ENCODE measurements around the gene ALAS1.
A peak's percentile ranks its signal among the peaks of the same experiment; 100 is the strongest.
"Not testable (repeated sequence)": the region's sequence is repeated elsewhere in the genome, so short reads cannot be mapped to it uniquely, and the experiment has no call there.

ALAS1 gene

GRCh38 chr3:52167240-52167639 lies 30.7 kb upstream of the ALAS1 start:
- DNase-seq (ENCODE audit: low read depth, low spot score): no peak
- ChIA-PET POLR2A (no interaction called here), CTCF (interaction anchor here (1.1 to 1.6 kb wide), 3 partner anchors 53 to 166 kb away, joined by 3 to 6 read pairs (median 5); no protein-coding TSS in a partner anchor)
- TF ChIP-seq CTCF (IDR thresholded peaks at IDR 0.05; ENCODE audit: insufficient read depth, low read length, missing control alignments): no peak
- H3K4me3 ChIP-seq (ENCODE audit: low read depth, low read length): no peak overlapping the region

- ChIA-PET CTCF (interaction anchor here (0.7 to 1.9 kb wide), 2 partner anchors 10 to 165 kb away, joined by 3 to 5 read pairs; no protein-coding TSS in a partner anchor), POLR2A (interaction anchor here (0.9 kb wide), 1 partner anchor 15 kb away, joined by 3 read pairs; no protein-coding TSS in a partner anchor)
These were observed 27.7 kb upstream of the ALAS1 start for GRCh38 chr3:52170217-52170616.

DNA sequence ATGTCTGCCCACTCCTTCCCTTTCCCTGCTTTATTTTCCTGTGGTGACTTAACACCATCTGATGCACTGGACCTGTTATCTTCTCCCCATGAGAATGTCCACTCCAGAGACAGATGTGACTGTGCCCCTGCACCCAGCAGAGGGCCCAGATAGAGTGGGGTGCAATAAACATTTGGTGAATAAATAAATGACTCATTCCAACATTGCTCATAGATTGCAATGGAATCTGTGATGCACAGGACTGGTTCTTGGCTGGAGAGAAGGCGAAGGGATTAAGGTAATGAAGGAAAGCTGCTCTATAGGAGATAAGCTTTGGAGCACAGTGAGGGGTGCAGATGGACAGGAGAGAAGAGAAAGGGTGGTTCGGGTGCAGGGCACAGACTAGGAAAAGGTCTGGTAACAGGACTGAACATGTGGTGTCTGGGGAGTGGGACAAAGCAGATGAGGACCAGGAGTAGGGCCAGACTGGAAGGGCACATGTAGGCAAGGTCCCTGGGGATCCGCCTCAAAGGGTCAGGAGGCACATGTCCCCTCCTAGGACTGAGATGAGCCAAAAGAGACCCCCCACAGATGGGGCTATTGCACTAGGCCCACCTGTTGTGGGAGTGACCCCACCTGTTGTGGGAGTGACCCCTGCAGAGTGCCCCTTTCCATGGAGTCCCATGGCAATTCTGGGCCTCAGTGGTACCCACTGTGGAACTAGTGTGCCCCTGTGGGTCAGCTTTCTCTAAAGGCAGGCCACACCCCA lies 26.3 kb upstream of the ALAS1 start:
- H3K4me3 ChIP-seq (ENCODE audit: low read depth, low read length): no peak overlapping the region
- POLR2A ChIA-PET: no interaction called here
- DNase-seq (ENCODE audit: low read depth, low spot score): peak; percentile 28
- CTCF ChIA-PET: interaction anchor here (1.1 to 1.9 kb wide), 4 partner anchors 9 to 171 kb away, joined by 3 to 7 read pairs (median 5); no protein-coding TSS in a partner anchor
- TF ChIP-seq CTCF (IDR thresholded peaks at IDR 0.05; ENCODE audit: insufficient read depth, low read length, missing control alignments): no peak

More at GRCh38 chr3:52170217-52170616, 27.7 kb upstream of the ALAS1 start:
- not testable (repeated sequence) for H3K4me3 ChIP-seq (ENCODE audit: low read depth, low read length); DNase-seq (ENCODE audit: low read depth, low spot score)

DNA sequence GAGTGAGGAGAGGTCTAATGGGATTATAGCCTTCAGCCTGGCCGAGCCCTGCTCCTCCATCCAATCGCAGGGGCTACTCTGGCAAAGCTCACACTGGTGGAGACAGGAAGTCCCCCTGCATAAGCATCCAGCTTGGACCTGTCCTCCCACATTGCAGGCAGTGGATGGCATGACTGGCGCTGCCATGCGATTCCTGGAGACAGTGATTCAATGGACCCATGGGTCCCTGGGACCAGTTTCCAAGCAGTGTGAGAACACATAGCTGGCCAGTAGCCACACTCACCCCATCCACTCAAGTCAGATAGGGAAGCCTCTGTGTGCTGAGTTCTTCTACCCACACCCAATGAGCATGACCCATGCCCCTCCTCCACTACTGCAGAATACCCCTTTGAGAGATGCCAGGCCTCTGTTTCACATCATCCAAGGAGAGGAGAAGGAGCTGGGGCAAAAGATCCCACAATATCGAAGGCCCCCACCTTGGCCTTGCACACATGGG lies 25.6 kb upstream of the ALAS1 start:
- no peak overlapping the region for H3K4me3 ChIP-seq (ENCODE audit: low read depth, low read length)
- POLR2A ChIA-PET: no interaction called here
- CTCF ChIA-PET: interaction anchor here (0.9 to 1.5 kb wide), 2 partner anchors 168 to 171 kb away, joined by 3 read pairs; no protein-coding TSS in a partner anchor
- DNase-seq (ENCODE audit: low read depth, low spot score): no peak
- TF ChIP-seq CTCF (IDR thresholded peaks at IDR 0.05; ENCODE audit: insufficient read depth, low read length, missing control alignments): no peak

DNA sequence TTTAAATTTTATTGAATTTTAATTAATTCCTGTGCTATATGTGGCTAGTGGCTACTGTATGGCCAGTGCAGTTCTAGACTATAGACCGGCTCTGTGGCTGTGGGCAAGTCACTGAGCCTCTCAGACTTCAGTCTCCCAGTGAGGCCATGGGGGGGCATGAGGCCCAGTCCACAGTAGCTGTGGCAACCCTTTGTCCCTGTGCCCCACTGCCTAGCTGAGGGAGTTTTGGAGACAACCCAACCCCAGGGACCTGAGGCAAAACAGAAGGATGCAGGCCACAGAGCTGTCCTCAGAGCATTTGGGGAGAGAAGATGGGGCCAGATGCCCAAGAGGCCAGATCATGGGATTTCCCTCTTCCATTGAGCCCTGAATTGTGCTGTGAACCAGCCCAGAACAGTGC lies 24.9 kb upstream of the ALAS1 start:
- TF ChIP-seq CTCF (IDR thresholded peaks at IDR 0.05; ENCODE audit: insufficient read depth, low read length, missing control alignments): no peak
- H3K4me3 ChIP-seq (ENCODE audit: low read depth, low read length): no peak overlapping the region
- POLR2A ChIA-PET: no interaction called here
- CTCF ChIA-PET: interaction anchor here (0.9 kb wide), 1 partner anchor 169 kb away, joined by 3 read pairs; no protein-coding TSS in a partner anchor
- DNase-seq (ENCODE audit: low read depth, low spot score): no peak

GRCh38 chr3:52174896-52175295 lies 23.1 kb upstream of the ALAS1 start:
- CTCF ChIA-PET: interaction anchor here (1.1 to 1.6 kb wide), 3 partner anchors 10 to 164 kb away, joined by 3 to 6 read pairs (median 3); no protein-coding TSS in a partner anchor
- POLR2A ChIA-PET: no interaction called here

More at GRCh38 chr3:52174896-52175295, 23.1 kb upstream of the ALAS1 start:
- no peak for TF ChIP-seq CTCF (IDR thresholded peaks at IDR 0.05; ENCODE audit: insufficient read depth, low read length, missing control alignments)
- no peak overlapping the region for H3K4me3 ChIP-seq (ENCODE audit: low read depth, low read length)
- no peak for DNase-seq (ENCODE audit: low read depth, low spot score)

Data from AG04449 (cell line).